ENCODE data around the gene NINL.

GRCh38 chr20:25573288-25574251 is 11.8 kb downstream of the NINL start:
- no peak for TF ChIP-seq CTCF (conservative IDR thresholded peaks at IDR 0.05 in 1 of 2, IDR thresholded peaks at IDR 0.05 in 1 of 2; ENCODE audit: extremely low read depth in 1 of 2, insufficient read depth in 1 of 2, low read depth in 1 of 2, low read length in 2 of 2)
- TF ChIP-seq EZH2 (IDR thresholded peaks at IDR 0.05; ENCODE audit: borderline replicate concordance, low read length) = no peak
